ENCODE measurements around the gene DSCAM. TPM values are rescaled to one million over a fixed set of nuclear protein-coding genes. Genes with fewer than 3 reads are reported as not detected.

DSCAM gene
- polyA plus RNA-seq, 3 donors = not detected

GRCh38 chr21:40208206-40208947, 638.6 kb downstream of the DSCAM start:
- Histone ChIP-seq H4K20me1 (ENCODE audit: insufficient read depth, low read length) (no peaks in the 10 kb centered on the region), H3K4me1 (ENCODE audit: control insufficient read depth in 1 of 2, insufficient read depth in 2 of 2, low read length in 2 of 2) (no peaks in the 10 kb centered on the region), H3K9ac (ENCODE audit: insufficient read depth, low read length, poor library complexity, severe bottlenecking) (no peak overlapping the region), H2AFZ (ENCODE audit: insufficient read depth, low read depth, low read length, poor library complexity, severe bottlenecking) (no peak overlapping the region), H3K27me3 (ENCODE audit: control insufficient read depth in 2 of 2, insufficient read depth in 2 of 2, low read length in 2 of 2) (no peaks in the 10 kb centered on the region), H3K79me2 (ENCODE audit: insufficient read depth, low read length) (no peaks in the 10 kb centered on the region), H3K4me2 (replicated peaks; ENCODE audit: extremely low read depth, low read length, poor library complexity, severe bottlenecking) (no peak overlapping the region), H3K27ac (ENCODE audit: low read depth in 1 of 2, low read length in 2 of 2) (no peak overlapping the region), H3K4me3 (replicated peaks in 1 of 3; ENCODE audit: low read depth in 2 of 3, low read length in 3 of 3) (no peak overlapping the region), H3K9me3 (replicated peaks in 1 of 2; ENCODE audit: control insufficient read depth in 1 of 2, insufficient read depth in 1 of 2, low read length in 2 of 2) (peaks cover 0 to 13% of the 10 kb centered on the region in 2 donors), H3K36me3 (replicated peaks in 1 of 2; ENCODE audit: control insufficient read depth in 1 of 2, insufficient read depth in 2 of 2, low read length in 2 of 2) (no peaks in the 10 kb centered on the region)
- intact Hi-C loops (cut with micrococcal nuclease) = no loop called here
- DNase-seq = no peak
- TF ChIP-seq CTCF (IDR thresholded peaks at IDR 0.05) = no peak
- Mint-ChIP-seq H3K27me3 (ENCODE audit: low read depth in 3 of 3) (peaks cover 0 to 1% (median 0%) of the 10 kb centered on the region in 3 donors), H3K4me3 (no peak overlapping the region), H3K27ac (no peak overlapping the region), H3K9me3 (peaks cover 0 to 8% (median 4%) of the 10 kb centered on the region in 7 donors), H3K4me1 (no peaks in the 10 kb centered on the region), H3K36me3 (no peaks in the 10 kb centered on the region)
- WGBS (ENCODE audit: insufficient coverage) = 92% methylated on average over 6 of the region's 9 CpGs

GRCh38 chr21:40200946-40201345, 646.0 kb downstream of the DSCAM start:
- DNase-seq = no peak
- intact Hi-C loops (cut with micrococcal nuclease) = no loop called here
- no CpG with 5 or more reads among the region's 2 CpGs for WGBS (ENCODE audit: insufficient coverage)
- no peaks in the 10 kb centered on the region for H3K27me3 ChIP-seq (ENCODE audit: control insufficient read depth in 2 of 2, insufficient read depth in 2 of 2, low read length in 2 of 2)
- no peaks in the 10 kb centered on the region for H3K36me3 ChIP-seq (replicated peaks in 1 of 2; ENCODE audit: control insufficient read depth in 1 of 2, insufficient read depth in 2 of 2, low read length in 2 of 2)
- Mint-ChIP-seq H3K4me1 (no peaks in the 10 kb centered on the region), H3K36me3 (no peaks in the 10 kb centered on the region), H3K4me3 (no peak overlapping the region), H3K9me3 (peaks cover 3 to 28% (median 11%) of the 10 kb centered on the region in 7 donors), H3K27ac (no peak overlapping the region), H3K27me3 (ENCODE audit: low read depth in 3 of 3) (peaks cover 0 to 3% (median 0%) of the 10 kb centered on the region in 3 donors)
- H3K9me3 ChIP-seq (replicated peaks in 1 of 2; ENCODE audit: control insufficient read depth in 1 of 2, insufficient read depth in 1 of 2, low read length in 2 of 2) = peaks cover 11% of the 10 kb centered on the region in 2 donors
- H3K4me1 ChIP-seq (ENCODE audit: control insufficient read depth in 1 of 2, insufficient read depth in 2 of 2, low read length in 2 of 2) = no peaks in the 10 kb centered on the region
- no peaks in the 10 kb centered on the region for H4K20me1 ChIP-seq (ENCODE audit: insufficient read depth, low read length)
- H3K4me3 ChIP-seq (replicated peaks in 1 of 3; ENCODE audit: low read depth in 2 of 3, low read length in 3 of 3) = no peak overlapping the region
- H3K9ac ChIP-seq (ENCODE audit: insufficient read depth, low read length, poor library complexity, severe bottlenecking) = no peak overlapping the region
- no peaks in the 10 kb centered on the region for H3K79me2 ChIP-seq (ENCODE audit: insufficient read depth, low read length)
- no peak for TF ChIP-seq CTCF (IDR thresholded peaks at IDR 0.05)
- H2AFZ ChIP-seq (ENCODE audit: insufficient read depth, low read depth, low read length, poor library complexity, severe bottlenecking) = no peak overlapping the region
- H3K4me2 ChIP-seq (replicated peaks; ENCODE audit: extremely low read depth, low read length, poor library complexity, severe bottlenecking) = no peak overlapping the region
- H3K27ac ChIP-seq (ENCODE audit: low read depth in 1 of 2, low read length in 2 of 2) = no peak overlapping the region
